ENCODE results near the gene PTGER4. TPM values are rescaled to one million over a fixed set of nuclear protein-coding genes. Genes with fewer than 3 reads are reported as not detected.
A peak's percentile ranks its signal among the peaks of the same experiment; 100 is the strongest.

Gene PTGER4
- total and polyA plus RNA-seq, 12 donors: 2.0 to 20.3 (median 7.3) TPM

GRCh38 chr5:40651201-40651600 is 28.5 kb upstream of the PTGER4 start:
- no peak for DNase-seq
- no peaks in the 10 kb centered on the region for H3K27me3 ChIP-seq
- no peak for ATAC-seq
- intact Hi-C loops (cut with DNase I): no loop called here
- WGBS, 2 donors: 96% methylated on average over 3 of the region's 3 CpGs
- H3K9me3 ChIP-seq: no peaks in the 10 kb centered on the region
- H3K4me1 ChIP-seq: peaks cover 0 to 41% (median 0%) of the 10 kb centered on the region in 9 donors
- no peak for TF ChIP-seq CTCF (IDR thresholded peaks at IDR 0.05)
- H3K27ac ChIP-seq: no peak overlapping the region
- no peak overlapping the region for H3K4me3 ChIP-seq
- H3K36me3 ChIP-seq: no peaks in the 10 kb centered on the region

- no peaks in the 10 kb centered on the region for H3K27me3 ChIP-seq
- H3K4me3 ChIP-seq: no peak overlapping the region
- 82 to 86% methylated on average over 8 of the region's 8 CpGs for WGBS, 2 donors
- H3K27ac ChIP-seq: no peak overlapping the region
- intact Hi-C loops (cut with DNase I): no loop called here
- TF ChIP-seq CTCF (IDR thresholded peaks at IDR 0.05): no peak
- DNase-seq (no peak), ATAC-seq (no peak)
- no peaks in the 10 kb centered on the region for H3K9me3 ChIP-seq
- H3K4me1 ChIP-seq: peaks cover 0 to 41% (median 0%) of the 10 kb centered on the region in 9 donors
- no peaks in the 10 kb centered on the region for H3K36me3 ChIP-seq
These were observed 27.1 kb upstream of the PTGER4 start for GRCh38 chr5:40652441-40653220.

- Histone ChIP-seq H3K27me3 (no peaks in the 10 kb centered on the region), H3K27ac (peak overlapping the region in 1 of 10 donors; percentile 56), H3K9me3 (peaks cover 0 to 5% (median 0%) of the 10 kb centered on the region in 11 donors), H3K4me1 (peaks cover 0 to 37% (median 0%) of the 10 kb centered on the region in 9 donors), H3K4me3 (peak overlapping the region in 1 of 10 donors; percentile 1), H3K36me3 (no peaks in the 10 kb centered on the region)
- no peak for ATAC-seq
- DNase-seq: no peak
- no peak for TF ChIP-seq CTCF (IDR thresholded peaks at IDR 0.05)
- intact Hi-C loops (cut with DNase I): no loop called here
- WGBS, 2 donors: 80 to 84% methylated on average over 4 of the region's 4 CpGs
These were observed 26.3 kb upstream of the PTGER4 start for GRCh38 chr5:40653221-40654022.

- intact Hi-C loops (cut with DNase I): no loop called here
- TF ChIP-seq CTCF (IDR thresholded peaks at IDR 0.05): no peak
- Histone ChIP-seq H3K4me3 (peak overlapping the region in 2 of 10 donors; percentile 1 to 16), H3K27me3 (no peaks in the 10 kb centered on the region), H3K36me3 (no peaks in the 10 kb centered on the region), H3K9me3 (peaks cover 0 to 7% (median 0%) of the 10 kb centered on the region in 11 donors), H3K4me1 (peaks cover 0 to 29% (median 0%) of the 10 kb centered on the region in 9 donors), H3K27ac (peak overlapping the region in 1 of 10 donors; percentile 54)
- 75 to 78% methylated on average over 4 of the region's 4 CpGs for WGBS, 2 donors
- DNase-seq: no peak
- ATAC-seq: no peak
These were observed 25.2 kb upstream of the PTGER4 start for GRCh38 chr5:40654377-40654991.

Measured in heart right ventricle (tissue), 16 donors.